Stimulated activated CD4-positive, alpha-beta T cell treated with anti-CD3 and anti-CD28 coated beads, Interleukin-15, amount 100 ng/mL, for 1 hour (primary cell): ENCODE measurements around the gene PARP3.
"Not testable (repeated sequence)": the region's sequence is repeated elsewhere in the genome, so short reads cannot be mapped to it uniquely, and the experiment has no call there.

Experiments
- DNase-seq, 2 donors: peaks; one replicate each; pipeline ENCODE4 v3.0.0-alpha.2; 2020; ENCODE audit warnings: low read depth in 1 of 2, low spot score in 1 of 2

The PARP3 gene

GRCh38 chr3:51983578-51984268 lies 41.6 kb downstream of the PARP3 start:
- no peak for DNase-seq

- DNase-seq = no peak
These were observed 42.1 kb downstream of the PARP3 start for GRCh38 chr3:51984269-51984647.

- no peak for DNase-seq
These were observed 42.9 kb downstream of the PARP3 start for GRCh38 chr3:51985063-51985462.

- DNase-seq = no peak
These were observed 44.1 kb downstream of the PARP3 start for GRCh38 chr3:51986010-51986947.

DNA sequence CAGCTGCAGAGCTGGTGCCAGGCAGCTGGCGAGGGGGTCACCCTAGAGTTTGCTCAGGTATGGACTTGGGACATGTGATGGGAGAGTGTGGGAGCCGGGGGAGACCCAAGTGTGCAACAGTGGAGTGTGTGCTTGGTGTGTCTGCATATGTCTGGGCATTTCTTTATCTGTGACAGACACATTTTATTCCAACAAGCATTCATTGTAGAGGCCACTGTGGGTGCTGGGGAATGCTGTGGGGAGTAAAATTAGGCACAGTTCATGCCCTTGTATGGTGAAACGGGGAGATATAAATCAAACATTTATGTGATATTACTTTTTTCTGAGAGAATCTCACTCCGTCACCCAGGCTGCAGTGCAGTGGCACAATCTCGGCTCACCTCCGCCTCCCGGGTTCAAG lies 45.4 kb downstream of the PARP3 start:
- DNase-seq = no peak

GRCh38 chr3:51988286-51989146 lies 46.4 kb downstream of the PARP3 start:
- DNase-seq = no peak

DNA sequence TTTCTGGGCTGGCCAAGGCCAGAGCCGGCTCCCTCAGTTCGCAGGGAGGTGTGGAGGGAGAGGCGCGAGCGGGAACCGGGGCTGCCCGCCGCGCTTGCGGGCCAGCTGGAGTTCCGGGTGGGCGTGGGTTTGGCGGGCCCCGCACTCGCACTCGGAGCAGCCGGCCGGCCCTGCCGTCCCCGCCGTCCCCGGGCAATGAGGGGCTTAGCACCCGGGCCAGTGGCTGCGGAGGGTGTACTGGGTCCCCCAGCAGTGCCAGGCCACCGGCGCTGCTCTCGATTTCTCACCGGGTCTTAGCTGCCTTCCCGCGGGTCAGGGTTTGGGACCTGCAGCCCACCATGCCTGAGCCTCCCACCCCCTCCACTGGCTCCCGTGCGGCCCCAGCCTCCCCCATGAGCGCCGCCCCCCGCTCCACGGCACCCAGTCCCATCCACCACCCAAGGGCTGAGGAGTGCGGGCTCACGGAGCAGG lies 48.4 kb downstream of the PARP3 start:
- DNase-seq = not testable (repeated sequence)

GRCh38 chr3:51992017-51992682 lies 50.0 kb downstream of the PARP3 start:
- DNase-seq = no peak

DNA sequence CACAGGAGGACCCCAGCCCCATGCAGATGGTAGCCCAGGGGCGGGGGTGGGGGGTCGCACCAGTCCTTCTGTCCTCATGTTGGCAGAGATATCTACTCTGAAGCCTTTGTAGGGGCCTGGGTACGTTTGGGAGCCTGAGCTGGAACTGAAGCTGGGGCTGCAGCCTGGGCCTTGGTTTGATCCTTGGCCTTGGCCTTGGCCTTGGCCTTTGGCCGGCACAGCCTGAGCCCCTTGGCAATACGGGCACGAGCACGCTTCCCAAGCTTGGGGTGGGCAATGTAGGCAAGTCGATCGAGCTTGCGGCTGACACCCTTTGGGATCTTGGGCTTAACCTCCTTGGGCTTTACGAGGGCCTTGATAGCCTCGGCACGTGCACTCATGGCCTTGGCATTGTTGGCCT lies 51.5 kb downstream of the PARP3 start:
- not testable (repeated sequence) for DNase-seq

GRCh38 chr3:51994530-51994929 lies 52.4 kb downstream of the PARP3 start:
- DNase-seq = no peak

- DNase-seq = peak; percentile 80 to 83
These were observed 53.4 kb downstream of the PARP3 start, which contains the start of gene RPL29 for GRCh38 chr3:51995346-51996163. TSS of gene RPL29 (minus strand) at chr3:51995895. CDS start at chr3:51995461, 434 bp downstream.

- DNase-seq = no peak
These were observed 55.0 kb downstream of the PARP3 start for GRCh38 chr3:51997172-51997571.

- DNase-seq = no peak
These were observed 55.9 kb downstream of the PARP3 start for GRCh38 chr3:51997935-51998596.
